Measurements from ENCODE around the gene ZNF69. TPM values are rescaled to one million over a fixed set of nuclear protein-coding genes. Genes with fewer than 3 reads are reported as not detected.
"Not testable (repeated sequence)": the region's sequence is repeated elsewhere in the genome, so short reads cannot be mapped to it uniquely, and the experiment has no call there.

Gene ZNF69
- total RNA-seq, 1 donor from 2014 or later, result 15.0 TPM

DNA sequence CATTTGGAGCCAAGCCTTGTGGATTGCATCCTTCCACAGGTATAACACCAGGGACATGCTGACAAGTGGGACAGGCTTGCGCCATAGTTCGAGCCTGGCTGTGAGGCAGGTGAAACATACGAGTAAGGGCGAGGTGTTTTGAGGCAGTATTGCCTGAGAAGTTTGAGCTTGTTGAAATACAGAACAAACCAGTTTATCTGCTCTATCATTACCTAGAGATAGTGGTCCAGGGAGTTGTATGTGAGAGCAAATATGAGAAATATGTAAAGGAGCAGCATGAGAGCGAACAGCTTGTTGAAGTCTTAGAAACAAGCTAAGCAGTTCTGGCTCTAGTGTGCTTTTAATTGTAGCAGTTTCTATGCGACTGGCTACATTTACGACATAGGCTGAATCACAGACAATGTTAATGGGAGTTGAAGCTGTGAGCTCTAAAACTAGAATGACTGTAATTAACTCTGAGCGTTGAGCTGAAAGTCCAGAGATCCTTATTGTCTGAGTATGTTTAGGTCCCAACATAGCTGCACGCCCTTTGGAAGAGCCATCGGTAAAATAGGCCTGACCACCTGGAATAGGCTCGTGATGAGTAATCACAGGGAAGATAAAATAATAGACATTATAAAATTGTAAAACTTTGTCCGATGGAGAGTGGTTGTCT, 30.9 kb upstream of the ZNF69 start:
- no peak for DNase-seq (ENCODE audit: low read depth)
- no peak overlapping the region for H3K4me3 ChIP-seq (ENCODE audit: low read depth, low read length)
- TF ChIP-seq, protein P1, sequence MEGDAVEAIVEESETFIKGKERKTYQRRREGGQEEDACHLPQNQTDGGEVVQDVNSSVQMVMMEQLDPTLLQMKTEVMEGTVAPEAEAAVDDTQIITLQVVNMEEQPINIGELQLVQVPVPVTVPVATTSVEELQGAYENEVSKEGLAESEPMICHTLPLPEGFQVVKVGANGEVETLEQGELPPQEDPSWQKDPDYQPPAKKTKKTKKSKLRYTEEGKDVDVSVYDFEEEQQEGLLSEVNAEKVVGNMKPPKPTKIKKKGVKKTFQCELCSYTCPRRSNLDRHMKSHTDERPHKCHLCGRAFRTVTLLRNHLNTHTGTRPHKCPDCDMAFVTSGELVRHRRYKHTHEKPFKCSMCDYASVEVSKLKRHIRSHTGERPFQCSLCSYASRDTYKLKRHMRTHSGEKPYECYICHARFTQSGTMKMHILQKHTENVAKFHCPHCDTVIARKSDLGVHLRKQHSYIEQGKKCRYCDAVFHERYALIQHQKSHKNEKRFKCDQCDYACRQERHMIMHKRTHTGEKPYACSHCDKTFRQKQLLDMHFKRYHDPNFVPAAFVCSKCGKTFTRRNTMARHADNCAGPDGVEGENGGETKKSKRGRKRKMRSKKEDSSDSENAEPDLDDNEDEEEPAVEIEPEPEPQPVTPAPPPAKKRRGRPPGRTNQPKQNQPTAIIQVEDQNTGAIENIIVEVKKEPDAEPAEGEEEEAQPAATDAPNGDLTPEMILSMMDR (conservative IDR thresholded peaks at IDR 0.05; ENCODE audit: low read depth, low read length), result no peak

DNA sequence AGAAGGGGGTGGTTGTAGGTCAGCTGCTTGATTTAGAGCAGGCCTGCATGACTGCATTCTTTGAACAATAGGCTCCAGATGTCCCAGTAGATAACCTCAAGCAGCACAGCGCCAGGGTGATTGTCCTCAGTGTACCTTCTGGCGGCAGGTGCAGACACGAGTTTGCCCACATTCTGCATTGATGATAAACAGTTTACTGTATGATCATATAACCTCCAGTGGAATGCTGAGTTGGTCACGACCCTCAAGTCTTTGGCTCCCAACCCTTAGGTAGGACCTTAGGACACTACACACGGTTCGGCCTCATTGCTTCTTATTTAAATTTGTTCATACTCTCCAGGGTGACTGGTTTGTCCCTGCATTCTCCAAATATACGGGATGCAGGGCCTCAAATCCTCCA, 26.9 kb upstream of the ZNF69 start:
- DNase-seq (ENCODE audit: low read depth), result no peak
- TF ChIP-seq, protein P1 (conservative IDR thresholded peaks at IDR 0.05; ENCODE audit: low read depth, low read length), result no peak
- H3K4me3 ChIP-seq (ENCODE audit: low read depth, low read length), result no peak overlapping the region

DNA sequence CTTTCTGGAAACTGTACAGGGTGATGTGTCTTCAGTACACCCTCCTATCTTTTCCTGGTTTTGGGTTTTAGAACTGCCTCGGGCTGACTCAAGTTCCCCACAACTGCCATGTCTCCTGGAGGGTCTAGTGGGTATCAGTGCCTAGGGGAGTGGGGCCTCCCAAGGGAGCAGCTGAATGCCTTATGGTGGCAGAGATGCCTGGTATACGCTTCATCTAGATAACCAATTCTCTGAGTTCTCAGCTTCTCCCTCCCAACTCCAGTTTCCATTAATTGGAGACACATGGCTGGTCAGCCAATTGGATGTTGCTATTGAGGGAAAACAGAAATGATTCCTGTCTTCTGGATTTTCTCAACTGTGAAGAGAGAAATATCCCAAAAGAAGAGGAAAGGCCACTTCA, 26.3 kb upstream of the ZNF69 start:
- DNase-seq (ENCODE audit: low read depth), result no peak
- TF ChIP-seq, protein P1 (conservative IDR thresholded peaks at IDR 0.05; ENCODE audit: low read depth, low read length), result no peak
- no peak overlapping the region for H3K4me3 ChIP-seq (ENCODE audit: low read depth, low read length)

DNA sequence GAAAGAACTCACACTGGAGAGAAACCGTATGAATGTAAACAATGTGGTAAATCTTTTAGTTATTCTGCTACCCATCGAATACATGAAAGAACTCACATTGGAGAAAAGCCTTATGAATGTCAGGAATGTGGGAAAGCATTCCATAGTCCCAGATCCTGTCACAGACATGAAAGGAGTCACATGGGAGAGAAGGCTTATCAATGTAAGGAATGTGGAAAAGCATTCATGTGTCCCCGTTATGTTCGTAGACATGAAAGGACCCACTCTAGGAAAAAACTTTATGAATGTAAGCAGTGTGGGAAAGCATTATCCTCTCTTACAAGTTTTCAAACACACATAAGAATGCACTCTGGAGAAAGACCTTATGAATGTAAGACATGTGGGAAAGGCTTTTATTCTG, 19.8 kb upstream of the ZNF69 start:
- not testable (repeated sequence) for DNase-seq (ENCODE audit: low read depth); H3K4me3 ChIP-seq (ENCODE audit: low read depth, low read length)

DNA sequence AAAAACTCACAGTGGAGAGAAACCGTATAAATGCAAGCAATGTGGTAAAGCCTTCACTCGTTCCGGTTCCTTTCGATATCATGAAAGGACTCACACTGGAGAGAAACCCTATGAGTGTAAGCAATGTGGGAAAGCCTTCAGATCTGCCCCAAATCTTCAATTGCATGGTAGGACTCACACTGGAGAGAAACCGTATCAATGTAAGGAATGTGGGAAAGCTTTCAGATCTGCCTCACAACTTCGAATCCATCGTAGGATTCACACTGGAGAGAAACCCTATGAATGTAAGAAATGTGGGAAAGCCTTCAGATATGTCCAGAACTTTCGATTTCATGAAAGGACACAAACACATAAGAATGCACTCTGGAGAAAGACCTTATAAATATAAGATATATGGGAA, 19.4 kb upstream of the ZNF69 start:
- DNase-seq (ENCODE audit: low read depth), result no peak
- no peak overlapping the region for H3K4me3 ChIP-seq (ENCODE audit: low read depth, low read length)
- TF ChIP-seq, protein P1 (conservative IDR thresholded peaks at IDR 0.05; ENCODE audit: low read depth, low read length), result no peak

DNA sequence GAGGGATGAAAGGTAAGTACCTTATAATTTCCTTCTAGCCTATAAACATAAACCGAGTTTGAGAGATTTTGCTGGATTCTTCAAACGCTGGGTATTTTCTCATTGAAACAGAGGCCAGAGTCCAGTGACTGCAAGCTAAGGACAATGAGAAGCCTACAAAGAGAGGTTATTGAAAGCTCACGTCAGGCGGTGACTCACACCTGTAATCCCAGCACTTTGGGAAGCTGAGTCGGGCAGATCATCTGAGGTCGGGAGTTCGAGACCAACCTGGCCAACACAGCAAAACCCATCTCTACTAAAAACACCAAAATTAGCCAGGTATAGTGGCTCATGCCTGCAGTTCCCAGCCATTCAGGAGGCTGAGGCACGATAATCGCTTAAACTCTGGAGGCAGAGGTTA, 15.0 kb upstream of the ZNF69 start:
- no peak overlapping the region for H3K4me3 ChIP-seq (ENCODE audit: low read depth, low read length)
- TF ChIP-seq, protein P1 (conservative IDR thresholded peaks at IDR 0.05; ENCODE audit: low read depth, low read length), result no peak
- no peak for DNase-seq (ENCODE audit: low read depth)

DNA sequence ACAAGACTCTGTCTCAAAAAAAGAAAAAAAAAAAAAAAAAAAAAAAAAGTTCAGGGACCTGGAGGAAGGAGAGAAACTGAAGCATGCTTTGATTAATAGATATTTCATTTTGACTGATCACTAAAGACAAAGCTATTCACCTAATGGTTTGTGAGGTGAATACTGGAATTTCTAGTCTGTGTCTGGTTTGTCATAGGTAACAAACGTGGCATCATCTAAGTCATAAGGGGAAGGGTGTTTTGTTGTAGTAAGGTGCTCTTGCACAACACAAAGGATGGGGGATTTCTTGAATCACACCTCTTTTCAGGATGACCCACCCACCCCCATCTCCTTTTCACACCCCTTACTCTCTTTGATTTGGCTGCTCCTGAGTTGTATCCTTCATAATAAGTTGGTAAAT, 13.8 kb upstream of the ZNF69 start:
- TF ChIP-seq, protein P1 (conservative IDR thresholded peaks at IDR 0.05; ENCODE audit: low read depth, low read length), result no peak
- no peak for DNase-seq (ENCODE audit: low read depth)
- no peak overlapping the region for H3K4me3 ChIP-seq (ENCODE audit: low read depth, low read length)

DNA sequence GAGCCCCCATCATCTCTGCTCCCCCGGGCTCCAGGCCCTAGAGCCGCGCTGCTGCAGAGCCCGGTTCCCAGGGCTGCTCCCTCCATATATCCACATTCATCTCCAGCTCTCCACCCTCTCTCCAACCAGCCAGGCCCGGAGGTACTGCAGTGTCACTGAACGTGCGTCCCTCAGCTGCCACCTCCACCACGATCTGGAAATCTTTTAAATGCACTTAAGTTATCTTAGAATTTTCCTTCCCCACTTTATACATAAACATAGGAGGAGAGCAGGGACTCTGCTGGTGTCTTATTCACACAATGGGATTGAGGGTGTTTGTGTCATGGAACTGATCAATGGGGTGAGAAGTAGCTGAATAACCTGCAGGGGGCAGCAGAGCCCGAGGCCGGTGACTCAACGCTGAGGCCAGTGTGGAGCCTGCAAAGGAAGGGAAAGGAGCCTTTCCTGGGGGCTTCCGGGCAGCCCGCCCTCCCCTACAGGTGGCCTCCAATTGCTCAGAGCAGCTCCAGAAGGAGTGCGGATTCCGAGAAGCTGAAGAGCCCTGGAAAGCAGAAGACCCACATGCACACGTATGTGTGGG, 7.8 kb upstream of the ZNF69 start:
- not testable (repeated sequence) for H3K4me3 ChIP-seq (ENCODE audit: low read depth, low read length); DNase-seq (ENCODE audit: low read depth)
